VCaP (cell line): Measurements from ENCODE around the gene CAB39L.

Experiments
- H3K27ac ChIP-seq: fragments of 450-650 bp; 2 replicates; pipeline ENCODE4 v1.5.1; 2017
- TF ChIP-seq, protein P1 (sequence below): fragments of 450-650 bp; conservative IDR thresholded peaks from 2 replicates; pipeline ENCODE4 v1.5.1; 2017; ENCODE audit warnings: mild to moderate bottlenecking, moderate library complexity

Gene CAB39L

DNA sequence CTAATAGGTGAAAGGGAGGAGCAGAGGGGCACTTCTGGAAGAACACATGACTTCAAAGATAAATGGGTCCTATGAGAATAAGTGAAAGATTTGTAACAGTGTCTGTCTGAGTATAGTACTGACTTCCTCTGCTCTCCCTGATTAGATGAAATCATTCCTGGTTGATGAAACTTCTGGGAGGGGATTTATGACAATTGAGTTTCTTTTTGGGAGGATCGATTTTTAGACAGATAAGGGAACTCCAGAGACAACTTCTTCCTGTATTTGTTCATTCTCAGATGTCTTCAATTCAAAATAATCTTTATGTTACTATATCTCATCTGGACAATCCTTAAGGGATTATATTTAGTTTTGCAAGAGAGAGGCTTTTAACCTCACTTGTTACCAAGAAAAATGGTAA is 20.2 kb upstream of the CAB39L start:
- H3K27ac ChIP-seq: no peak overlapping the region
- TF ChIP-seq, protein P1, sequence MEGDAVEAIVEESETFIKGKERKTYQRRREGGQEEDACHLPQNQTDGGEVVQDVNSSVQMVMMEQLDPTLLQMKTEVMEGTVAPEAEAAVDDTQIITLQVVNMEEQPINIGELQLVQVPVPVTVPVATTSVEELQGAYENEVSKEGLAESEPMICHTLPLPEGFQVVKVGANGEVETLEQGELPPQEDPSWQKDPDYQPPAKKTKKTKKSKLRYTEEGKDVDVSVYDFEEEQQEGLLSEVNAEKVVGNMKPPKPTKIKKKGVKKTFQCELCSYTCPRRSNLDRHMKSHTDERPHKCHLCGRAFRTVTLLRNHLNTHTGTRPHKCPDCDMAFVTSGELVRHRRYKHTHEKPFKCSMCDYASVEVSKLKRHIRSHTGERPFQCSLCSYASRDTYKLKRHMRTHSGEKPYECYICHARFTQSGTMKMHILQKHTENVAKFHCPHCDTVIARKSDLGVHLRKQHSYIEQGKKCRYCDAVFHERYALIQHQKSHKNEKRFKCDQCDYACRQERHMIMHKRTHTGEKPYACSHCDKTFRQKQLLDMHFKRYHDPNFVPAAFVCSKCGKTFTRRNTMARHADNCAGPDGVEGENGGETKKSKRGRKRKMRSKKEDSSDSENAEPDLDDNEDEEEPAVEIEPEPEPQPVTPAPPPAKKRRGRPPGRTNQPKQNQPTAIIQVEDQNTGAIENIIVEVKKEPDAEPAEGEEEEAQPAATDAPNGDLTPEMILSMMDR: no peak

DNA sequence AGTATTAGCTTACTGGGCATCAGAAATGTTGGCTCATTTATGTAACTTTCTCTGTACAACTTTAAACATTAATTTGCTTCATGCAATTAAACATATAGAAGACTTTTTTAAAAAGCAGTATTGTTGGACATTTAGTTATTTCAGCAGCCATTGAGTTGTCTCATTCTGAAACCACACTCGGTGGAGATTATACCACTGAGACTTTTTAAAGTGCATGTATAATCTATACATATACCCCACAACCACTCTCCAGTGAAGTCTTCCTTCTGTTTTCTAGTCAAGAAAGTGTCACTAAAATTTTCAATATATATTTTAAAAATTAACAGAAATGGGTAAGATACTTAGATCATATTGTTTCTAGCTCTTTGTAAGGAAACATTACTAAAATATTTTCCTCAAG is 15.7 kb upstream of the CAB39L start:
- no peak overlapping the region for H3K27ac ChIP-seq
- TF ChIP-seq, protein P1: no peak

DNA sequence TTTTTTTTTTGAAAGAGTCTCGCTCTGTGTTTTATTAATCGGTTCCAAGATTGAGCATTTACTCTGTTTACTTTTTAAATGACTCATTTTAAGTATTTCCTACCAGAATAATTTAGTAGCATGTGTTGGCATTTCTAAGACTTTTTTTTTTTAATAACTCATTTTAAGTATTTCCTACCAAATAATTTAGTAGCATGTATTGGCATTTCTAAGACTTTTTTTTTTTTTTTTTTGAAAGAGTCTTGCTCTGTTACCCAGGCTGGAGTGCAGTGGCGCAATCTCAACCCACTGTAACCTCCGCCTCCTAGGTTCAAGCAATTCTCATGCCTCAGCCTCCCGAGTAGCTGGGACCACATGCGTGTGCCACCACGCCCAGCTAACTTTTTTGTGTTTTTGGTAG is 13.4 kb upstream of the CAB39L start:
- TF ChIP-seq, protein P1: no peak
- H3K27ac ChIP-seq: no peak overlapping the region

DNA sequence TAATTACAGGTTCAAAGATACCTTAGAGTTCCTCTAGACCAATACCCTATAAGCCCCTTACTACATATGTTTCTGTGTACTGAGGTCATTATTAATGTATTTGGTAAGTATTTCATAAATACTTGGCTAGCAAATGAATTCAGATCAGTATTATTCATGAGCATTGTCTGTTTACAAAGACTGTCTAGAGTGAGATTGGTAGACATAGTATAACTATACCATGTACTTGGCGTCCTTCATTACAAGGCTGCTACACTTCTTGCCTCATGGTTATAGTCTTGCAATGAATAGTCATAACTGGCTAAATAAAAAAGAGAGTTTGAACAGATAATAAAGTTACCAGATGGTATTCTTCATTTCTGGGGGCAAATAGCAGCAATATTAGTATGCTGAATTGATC is 12.3 kb upstream of the CAB39L start:
- TF ChIP-seq, protein P1: no peak
- no peak overlapping the region for H3K27ac ChIP-seq

DNA sequence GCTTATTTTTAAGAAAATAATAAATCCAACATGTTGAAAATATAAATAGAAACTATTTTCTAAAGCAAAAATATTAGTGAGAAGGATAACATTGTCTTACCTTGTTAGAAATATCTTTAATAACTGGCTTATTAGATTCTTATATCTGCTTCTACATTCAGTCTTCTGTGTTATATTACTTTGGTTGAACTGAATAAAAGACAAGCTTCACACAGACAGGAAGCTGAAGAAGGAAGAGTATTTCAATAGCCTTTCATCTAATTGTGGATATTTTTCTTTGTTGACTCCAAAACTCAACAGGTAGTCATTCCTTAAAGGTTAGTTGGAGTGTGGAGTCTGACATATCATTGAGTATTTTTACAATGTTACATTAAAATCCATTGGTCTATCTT is 11.1 kb upstream of the CAB39L start:
- H3K27ac ChIP-seq: no peak overlapping the region
- TF ChIP-seq, protein P1: no peak

DNA sequence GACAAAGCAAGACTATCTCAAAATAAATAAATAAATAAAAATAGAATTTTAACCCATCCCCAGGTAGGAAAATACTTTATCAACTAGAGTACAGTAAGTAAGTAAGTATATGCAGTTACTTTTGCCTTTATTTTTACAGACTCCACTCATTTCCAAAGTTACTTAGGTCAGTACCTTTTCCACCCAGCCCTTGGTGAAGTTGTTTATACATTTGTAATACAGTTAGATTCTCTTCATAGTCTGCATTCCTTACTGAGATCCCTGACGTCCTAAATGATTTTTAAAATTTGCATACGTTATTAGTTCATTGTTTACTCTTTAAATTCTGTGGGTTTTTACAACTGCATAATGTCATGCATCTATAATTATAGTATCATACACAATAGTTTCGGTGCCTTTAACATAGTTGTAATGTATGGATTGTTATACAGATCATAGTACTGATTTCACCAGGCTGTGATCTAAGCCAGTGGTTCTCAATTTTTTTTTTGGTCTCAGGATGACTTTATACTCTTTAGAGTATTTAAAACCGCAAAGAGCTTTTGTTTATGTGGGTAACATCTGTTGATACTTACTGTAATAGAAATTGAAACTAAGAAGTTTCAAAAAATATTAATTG is 10.6 kb upstream of the CAB39L start:
- no peak overlapping the region; the same call in 1 of the 2 replicates for H3K27ac ChIP-seq
- TF ChIP-seq, protein P1: no peak

DNA sequence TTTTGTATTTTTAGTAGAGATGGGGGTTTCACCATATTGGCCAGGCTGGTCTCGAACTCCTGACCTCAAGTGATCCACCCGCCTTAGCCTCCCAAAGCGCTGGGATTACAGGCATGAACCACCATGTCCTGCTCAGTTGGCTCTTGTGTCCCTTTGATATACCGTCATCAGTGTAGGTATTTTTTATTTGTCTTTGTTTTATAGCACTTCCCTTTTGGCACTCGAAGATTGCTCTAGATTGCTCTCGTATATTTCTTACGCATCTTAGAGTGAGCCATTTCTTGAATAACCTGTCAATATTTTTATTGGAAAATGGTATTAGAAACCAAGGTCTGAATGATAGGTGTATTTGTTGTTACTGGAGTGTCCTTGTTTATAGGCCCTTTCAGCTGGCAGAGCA is 9.6 kb upstream of the CAB39L start:
- H3K27ac ChIP-seq: peak overlapping the region; percentile 76
- TF ChIP-seq, protein P1: no peak
